NB4 (cell line): ENCODE results near the gene PCDHB6.
A peak's percentile ranks its signal among the peaks of the same experiment; 100 is the strongest.
"Not testable (repeated sequence)": the region's sequence is repeated elsewhere in the genome, so short reads cannot be mapped to it uniquely, and the experiment has no call there.

Source experiments
- DNase-seq: peaks from one replicate; pipeline ENCODE4 v3.0.0; 2010; ENCODE audit warnings: low read depth
- H3K4me3 ChIP-seq: one replicate; pipeline ENCODE4 v1.5.1; 2011; ENCODE audit warnings: mild to moderate bottlenecking, low read depth, low read length, moderate library complexity
- MYC ChIP-seq: IDR thresholded peaks from 2 replicates; pipeline ENCODE4 v1.6.1; 2011; ENCODE audit warnings: low read depth, low read length
- POLR2A ChIP-seq: IDR thresholded peaks from 2 replicates; pipeline ENCODE4 v1.6.1; 2011; ENCODE audit warnings: mild to moderate bottlenecking; ENCODE audit not compliant: insufficient read length; ENCODE audit errors: extremely low read depth
- TF ChIP-seq, protein P1 (sequence below): IDR thresholded peaks from one replicate; pipeline ENCODE4 v1.5.1; 2012; ENCODE audit warnings: low read depth, low read length
- TF ChIP-seq, protein P2 (sequence below): IDR thresholded peaks from 2 replicates; pipeline ENCODE4 v1.6.1; 2011; ENCODE audit warnings: low read depth, low read length

PCDHB6 gene

DNA sequence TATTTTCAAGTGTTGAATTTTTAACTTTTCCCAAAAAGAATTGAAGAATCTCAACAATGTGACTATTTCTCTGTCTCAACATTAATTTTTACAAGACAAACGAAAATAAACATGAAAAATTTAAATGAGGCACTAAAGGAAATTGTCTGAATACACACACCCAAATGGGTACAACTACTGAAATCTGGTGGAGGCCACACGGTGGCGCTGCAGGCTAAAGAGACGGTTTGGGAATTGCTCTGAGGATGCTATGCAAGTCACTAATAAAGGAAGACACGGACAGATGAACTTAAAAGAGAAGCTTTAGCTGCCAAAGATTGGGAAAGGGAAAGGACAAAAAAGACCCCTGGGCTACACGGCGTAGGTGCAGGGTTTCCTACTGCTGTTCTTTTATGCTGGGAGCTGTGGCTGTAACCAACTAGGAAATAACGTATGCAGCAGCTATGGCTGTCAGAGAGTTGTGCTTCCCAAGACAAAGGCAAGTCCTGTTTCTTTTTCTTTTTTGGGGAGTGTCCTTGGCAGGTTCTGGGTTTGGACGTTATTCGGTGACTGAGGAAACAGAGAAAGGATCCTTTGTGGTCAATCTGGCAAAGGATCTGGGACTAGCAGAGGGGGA lies 42.4 kb downstream of the PCDHB6 start, which contains the start of gene PCDHB10:
TSS of gene PCDHB10 (plus strand) at position 244 of the 616 bp plus-strand sequence. CDS start at position 444, 200 bp downstream.
- TF ChIP-seq, protein P1, sequence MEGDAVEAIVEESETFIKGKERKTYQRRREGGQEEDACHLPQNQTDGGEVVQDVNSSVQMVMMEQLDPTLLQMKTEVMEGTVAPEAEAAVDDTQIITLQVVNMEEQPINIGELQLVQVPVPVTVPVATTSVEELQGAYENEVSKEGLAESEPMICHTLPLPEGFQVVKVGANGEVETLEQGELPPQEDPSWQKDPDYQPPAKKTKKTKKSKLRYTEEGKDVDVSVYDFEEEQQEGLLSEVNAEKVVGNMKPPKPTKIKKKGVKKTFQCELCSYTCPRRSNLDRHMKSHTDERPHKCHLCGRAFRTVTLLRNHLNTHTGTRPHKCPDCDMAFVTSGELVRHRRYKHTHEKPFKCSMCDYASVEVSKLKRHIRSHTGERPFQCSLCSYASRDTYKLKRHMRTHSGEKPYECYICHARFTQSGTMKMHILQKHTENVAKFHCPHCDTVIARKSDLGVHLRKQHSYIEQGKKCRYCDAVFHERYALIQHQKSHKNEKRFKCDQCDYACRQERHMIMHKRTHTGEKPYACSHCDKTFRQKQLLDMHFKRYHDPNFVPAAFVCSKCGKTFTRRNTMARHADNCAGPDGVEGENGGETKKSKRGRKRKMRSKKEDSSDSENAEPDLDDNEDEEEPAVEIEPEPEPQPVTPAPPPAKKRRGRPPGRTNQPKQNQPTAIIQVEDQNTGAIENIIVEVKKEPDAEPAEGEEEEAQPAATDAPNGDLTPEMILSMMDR, result peak; percentile 78
- TF ChIP-seq MYC, result no peak
- TF ChIP-seq POLR2A, result no peak
- TF ChIP-seq, protein P2, sequence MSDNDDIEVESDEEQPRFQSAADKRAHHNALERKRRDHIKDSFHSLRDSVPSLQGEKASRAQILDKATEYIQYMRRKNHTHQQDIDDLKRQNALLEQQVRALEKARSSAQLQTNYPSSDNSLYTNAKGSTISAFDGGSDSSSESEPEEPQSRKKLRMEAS, result no peak
- peak; percentile 61 for DNase-seq
- H3K4me3 ChIP-seq, result no peak within 1 kb of the TSS

DNA sequence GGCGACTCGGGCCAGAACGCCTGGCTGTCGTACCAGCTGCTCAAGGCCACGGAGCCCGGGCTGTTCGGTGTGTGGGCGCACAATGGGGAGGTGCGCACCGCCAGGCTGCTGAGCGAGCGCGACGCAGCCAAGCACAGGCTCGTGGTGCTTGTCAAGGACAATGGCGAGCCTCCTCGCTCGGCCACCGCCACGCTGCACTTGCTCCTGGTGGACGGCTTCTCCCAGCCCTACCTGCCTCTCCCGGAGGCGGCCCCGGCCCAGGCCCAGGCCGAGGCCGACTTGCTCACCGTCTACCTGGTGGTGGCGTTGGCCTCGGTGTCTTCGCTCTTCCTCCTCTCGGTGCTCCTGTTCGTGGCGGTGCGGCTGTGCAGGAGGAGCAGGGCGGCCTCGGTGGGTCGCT lies 44.5 kb downstream of the PCDHB6 start:
- H3K4me3 ChIP-seq, DNase-seq: not testable (repeated sequence)

DNA sequence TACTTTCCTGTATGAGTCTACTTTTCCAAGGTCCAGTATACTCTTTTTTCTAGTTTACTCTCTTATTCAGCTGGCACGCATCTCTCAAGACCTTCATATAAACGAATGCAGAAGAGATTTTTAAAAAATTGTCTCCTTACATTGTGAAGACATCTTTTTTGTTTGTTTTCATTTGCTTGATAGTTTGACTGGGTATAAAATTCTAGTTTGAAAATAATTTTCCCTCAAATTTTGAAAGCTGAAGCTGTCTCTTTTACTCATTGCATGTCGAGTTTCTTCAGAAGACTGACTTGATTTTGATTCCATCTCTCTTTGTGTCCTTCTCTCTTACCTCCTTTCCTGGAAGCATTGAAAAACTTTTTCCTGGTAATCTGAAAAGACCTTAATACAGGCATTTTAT lies 46.5 kb downstream of the PCDHB6 start:
- no peak for DNase-seq
- no peak overlapping the region for H3K4me3 ChIP-seq
- TF ChIP-seq, protein P1, result no peak
- no peak for TF ChIP-seq MYC
- TF ChIP-seq, protein P2, result no peak
- no peak for TF ChIP-seq POLR2A

DNA sequence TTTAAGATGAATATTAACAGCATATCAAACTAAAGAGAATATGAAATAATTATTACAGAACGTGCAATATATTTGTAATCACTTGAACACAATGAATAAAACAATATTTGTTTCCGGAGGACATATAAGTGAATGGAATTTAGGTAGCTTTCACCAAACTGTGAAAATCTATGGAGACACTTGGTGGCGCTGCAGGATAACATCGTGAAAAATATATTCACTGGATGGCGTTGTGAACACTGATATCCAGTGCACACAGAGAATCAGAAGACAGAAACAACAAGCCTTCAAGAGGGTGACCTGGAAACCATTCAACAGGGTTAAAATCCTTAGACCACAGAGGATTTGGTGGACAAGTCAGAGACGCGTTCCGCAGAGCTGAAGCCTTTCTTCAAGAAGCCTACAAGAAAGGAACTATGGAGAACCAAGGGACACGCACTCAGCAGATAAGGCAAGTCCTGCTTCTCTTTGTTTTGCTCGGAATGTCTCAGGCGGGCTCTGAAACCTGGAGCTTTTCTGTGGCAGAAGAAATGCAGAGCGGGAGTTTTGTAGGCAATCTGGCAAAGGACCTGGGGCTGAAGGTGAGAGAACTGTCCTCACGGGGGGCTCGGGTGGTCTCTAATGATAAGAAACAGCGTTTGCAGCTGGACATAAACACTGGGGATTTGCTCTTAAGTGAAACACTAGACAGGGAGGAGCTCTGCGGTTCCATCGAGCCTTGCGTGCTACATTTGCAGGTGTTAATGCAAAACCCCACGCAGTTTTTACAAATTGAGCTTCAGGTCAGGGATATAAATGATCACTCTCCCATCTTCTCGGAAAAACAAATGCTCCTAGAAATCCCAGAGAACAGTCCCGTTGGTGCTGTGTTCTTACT lies 49.7 kb downstream of the PCDHB6 start, which contains the start of gene PCDHB11:
TSS of gene PCDHB11 (plus strand) at position 269 of the 877 bp plus-strand sequence. CDS start at position 417, 148 bp downstream.
- no peak within 1 kb of the TSS for H3K4me3 ChIP-seq
- no peak for TF ChIP-seq POLR2A
- TF ChIP-seq, protein P1, result peak; percentile 38
- TF ChIP-seq, protein P2, result no peak
- DNase-seq, result peak; percentile 34

DNA sequence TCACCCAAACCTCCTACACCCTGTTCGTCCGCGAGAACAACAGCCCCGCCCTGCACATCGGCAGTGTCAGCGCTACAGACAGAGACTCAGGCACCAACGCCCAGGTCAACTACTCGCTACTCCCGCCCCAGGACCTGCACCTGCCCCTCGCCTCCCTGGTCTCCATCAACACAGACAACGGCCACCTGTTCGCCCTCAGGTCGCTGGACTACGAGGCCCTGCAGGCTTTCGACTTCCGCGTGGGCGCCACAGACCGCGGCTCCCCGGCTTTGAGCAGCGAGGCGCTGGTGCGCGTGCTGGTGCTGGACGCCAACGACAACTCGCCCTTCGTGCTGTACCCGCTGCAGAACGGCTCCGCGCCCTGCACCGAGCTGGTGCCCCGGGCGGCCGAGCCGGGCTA lies 51.3 kb downstream of the PCDHB6 start:
- H3K4me3 ChIP-seq, DNase-seq: not testable (repeated sequence)

DNA sequence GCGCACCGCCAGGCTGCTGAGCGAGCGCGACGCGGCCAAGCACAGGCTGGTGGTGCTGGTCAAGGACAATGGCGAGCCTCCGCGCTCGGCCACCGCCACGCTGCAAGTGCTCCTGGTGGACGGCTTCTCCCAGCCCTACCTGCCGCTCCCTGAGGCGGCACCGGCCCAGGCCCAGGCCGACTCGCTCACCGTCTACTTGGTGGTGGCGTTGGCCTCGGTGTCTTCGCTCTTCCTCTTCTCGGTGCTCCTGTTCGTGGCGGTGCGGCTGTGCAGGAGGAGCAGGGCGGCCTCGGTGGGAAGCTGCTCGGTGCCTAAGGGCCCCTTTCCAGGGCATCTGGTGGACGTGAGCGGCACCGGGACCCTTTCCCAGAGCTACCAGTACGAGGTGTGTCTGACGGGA lies 51.8 kb downstream of the PCDHB6 start:
- DNase-seq, result not testable (repeated sequence)

More for the DNA sequence above, 51.8 kb downstream of the PCDHB6 start:
- not testable (repeated sequence) for H3K4me3 ChIP-seq
